SK-N-SH (cell line): ENCODE results near the gene NEMP2. TPM values are rescaled to one million over a fixed set of nuclear protein-coding genes. Genes with fewer than 3 reads are reported as not detected.

ENCODE experiments used
- CTCF ChIA-PET: fragments of 300-600, 350-600 bp; formaldehyde crosslinking; extraction: SDS; loops from one replicate; lab custom pipeline; 2021; lab: Yijun Ruan, JAX
- POLR2A ChIA-PET: fragments of 350-600 bp; sonication (Branson Sonifier 250); formaldehyde crosslinking; extraction: SDS; loops from one replicate; lab custom pipeline; 2020; ENCODE audit warnings: antibody characterized with exemption, inconsistent platforms; lab: Yijun Ruan, JAX
- DNase-seq: peaks from one replicate; pipeline ENCODE4 v3.0.0; 2012
- H2AFZ ChIP-seq: fragments of 200-600 bp; sonication (generic); 2 replicates; pipeline ENCODE4 v1.8.1; 2016; ENCODE audit warnings: antibody characterized with exemption, mild to moderate bottlenecking, low read depth
- H3F3A ChIP-seq: fragments of 200-600 bp; sonication (generic); replicated peaks from 2 replicates; pipeline ENCODE3; 2016; ENCODE audit warnings: antibody characterized with exemption, mild to moderate bottlenecking; ENCODE audit not compliant: insufficient read depth
- H3K27ac ChIP-seq, 2 experiments: fragments of 200-500 bp in 1 of 2; fragments of 200-600 bp in 1 of 2; sonication (Bioruptor generic) in 1 of 2; sonication (generic), shearing (Covaris generic) in 1 of 2; 2 replicates each; pipeline versions ENCODE4 v1.5.1 to v1.6.1; 2014 to 2016; ENCODE audit warnings: low read depth in 2 of 2, inconsistent platforms in 1 of 2, low read length in 1 of 2, mild to moderate bottlenecking in 1 of 2, mixed read lengths in 1 of 2
- H3K27me3 ChIP-seq: fragments of 200-600 bp; sonication (generic), shearing (Covaris generic); 2 replicates; pipeline ENCODE4 v1.6.1; 2016; ENCODE audit warnings: mixed run types; ENCODE audit not compliant: insufficient read depth
- H3K36me3 ChIP-seq, 2 experiments: fragments of 200-500 bp in 1 of 2; fragments of 200-600 bp in 1 of 2; sonication (Bioruptor generic) in 1 of 2; sonication (generic) in 1 of 2; replicated peaks in 1 of 2; 2 replicates each; pipeline versions ENCODE3 to v1.5.1; 2014 to 2016; ENCODE audit warnings: low read length in 1 of 2, mild to moderate bottlenecking in 1 of 2; ENCODE audit not compliant: insufficient read depth in 2 of 2, control insufficient read depth in 1 of 2
- H3K4me1 ChIP-seq, 2 experiments: fragments of 200-500 bp in 1 of 2; fragments of 200-600 bp in 1 of 2; sonication (Bioruptor generic) in 1 of 2; sonication (generic), shearing (Covaris generic) in 1 of 2; 2 replicates each; pipeline versions ENCODE4 v1.5.1 to v1.6.1; 2014 to 2016; ENCODE audit warnings: low read depth in 1 of 2, low read length in 1 of 2, mixed run types in 1 of 2; ENCODE audit not compliant: insufficient read depth in 2 of 2, control insufficient read depth in 1 of 2
- H3K4me2 ChIP-seq: fragments of 200-600 bp; sonication (generic), shearing (Covaris generic); 2 replicates; pipeline ENCODE4 v1.6.1; 2017; ENCODE audit warnings: mixed run types
- H3K4me3 ChIP-seq, 2 experiments: fragments of 200-500 bp in 1 of 2; fragments of 200-600 bp in 1 of 2; sonication (Bioruptor generic) in 1 of 2; sonication (generic), shearing (Covaris generic) in 1 of 2; 2 replicates each; pipeline versions ENCODE4 v1.5.1 to v1.8.1; 2014 to 2016; ENCODE audit warnings: low read depth in 2 of 2, inconsistent platforms in 1 of 2, low read length in 1 of 2, mild to moderate bottlenecking in 1 of 2, mixed read lengths in 1 of 2, moderate library complexity in 1 of 2
- H3K79me2 ChIP-seq: fragments of 200-600 bp; sonication (generic); 2 replicates; pipeline ENCODE4 v1.8.1; 2017; ENCODE audit warnings: mild to moderate bottlenecking; ENCODE audit not compliant: insufficient read depth
- H3K9ac ChIP-seq: fragments of 200-600 bp; sonication (generic); 2 replicates; pipeline ENCODE4 v1.6.1; 2017; ENCODE audit warnings: mixed run types
- H3K9me2 ChIP-seq: fragments of 200-600 bp; sonication (generic); 2 replicates; pipeline ENCODE4 v1.6.1; 2017; ENCODE audit warnings: mixed run types
- H3K9me3 ChIP-seq: fragments of 200-600 bp; sonication (generic); 2 replicates; pipeline ENCODE4 v1.6.1; 2017; ENCODE audit warnings: mixed run types, mild to moderate bottlenecking, moderate library complexity
- H4K20me1 ChIP-seq: fragments of 200-600 bp; sonication (generic); 2 replicates; pipeline ENCODE4 v1.6.1; 2017; ENCODE audit warnings: mild to moderate bottlenecking, mixed run types; ENCODE audit not compliant: insufficient read depth
- CHD2 ChIP-seq: fragments of 150-350 bp; IDR thresholded peaks from 2 replicates; pipeline ENCODE4 v1.6.1; 2018; ENCODE audit warnings: low read length; ENCODE audit not compliant: partially characterized antibody
- CTCF ChIP-seq: fragments of 200-600 bp; sonication (generic); IDR thresholded peaks from 2 replicates; pipeline ENCODE4 v1.6.1; 2017; ENCODE audit warnings: antibody characterized with exemption, mild to moderate bottlenecking, moderate library complexity
- ELF1 ChIP-seq: IDR thresholded peaks from 2 replicates; pipeline ENCODE4 v1.4.0; 2012
- FOXJ3 ChIP-seq: sonication (generic); formaldehyde crosslinking; IDR thresholded peaks from 2 replicates; pipeline ENCODE4 v1.5.1; 2020; ENCODE audit warnings: mild to moderate bottlenecking, missing genetic modification reagents
- JUND ChIP-seq: IDR thresholded peaks from 2 replicates; pipeline ENCODE4 v1.4.0; 2012
- MAX ChIP-seq: IDR thresholded peaks from 2 replicates; pipeline ENCODE4 v1.4.0; 2012; ENCODE audit warnings: low read depth
- MEF2A ChIP-seq: IDR thresholded peaks from 2 replicates; pipeline ENCODE4 v1.4.0; 2012; ENCODE audit warnings: low read depth, borderline replicate concordance
- PBX3 ChIP-seq: IDR thresholded peaks from 2 replicates; pipeline ENCODE4; 2012
- POLR2AphosphoS5 ChIP-seq: IDR thresholded peaks from 2 replicates; pipeline ENCODE4 v1.6.1; 2012; ENCODE audit warnings: low read depth, low read length
- RAD21 ChIP-seq: IDR thresholded peaks from 2 replicates; pipeline ENCODE4 v1.6.1; 2012; ENCODE audit warnings: mild to moderate bottlenecking, low read length
- RCOR1 ChIP-seq: fragments of 150-350 bp; IDR thresholded peaks from 2 replicates; pipeline ENCODE4 v1.6.1; 2017; ENCODE audit warnings: antibody characterized with exemption, low read length
- RXRA ChIP-seq: IDR thresholded peaks from 2 replicates; pipeline ENCODE4 v1.4.0; 2012; ENCODE audit warnings: low read depth, mild to moderate bottlenecking, borderline replicate concordance
- SMC3 ChIP-seq: IDR thresholded peaks from 2 replicates; pipeline ENCODE4 v1.6.1; 2012; ENCODE audit warnings: low read depth, low read length, improper control_type of control experiment
- TAF1 ChIP-seq: IDR thresholded peaks from 2 replicates; pipeline ENCODE4 v1.6.1; 2012; ENCODE audit warnings: low read depth, mild to moderate bottlenecking, low read length, moderate library complexity, borderline replicate concordance
- TCF12 ChIP-seq: IDR thresholded peaks from 2 replicates; pipeline ENCODE4 v1.4.0; 2012
- TEAD4 ChIP-seq: IDR thresholded peaks from 2 replicates; pipeline ENCODE4 v1.4.0; 2012; ENCODE audit warnings: mild to moderate bottlenecking, borderline replicate concordance; ENCODE audit not compliant: insufficient read depth
- USF1 ChIP-seq: IDR thresholded peaks from 2 replicates; pipeline ENCODE4 v1.4.0; 2012; ENCODE audit warnings: low read depth, borderline replicate concordance
- ZBTB33 ChIP-seq: IDR thresholded peaks from 2 replicates; pipeline ENCODE4 v1.4.0; 2012; ENCODE audit warnings: low read depth, borderline replicate concordance
- WGBS: methylation state at CpG from one replicate; pipeline ENCODE4 v1.1.6; 2017; ENCODE audit warnings: low lambda C conversion rate; 5-methylcytosine and 5-hydroxymethylcytosine counted together
- polyA plus RNA-seq, 3 experiments: library from polyadenylated mRNA; depleted of rRNA; stranded (reverse); fragments of >200 nt; gene quantifications; 2 replicates each; pipeline ENCODE4 v1.2.3, GENCODE V29; 2012

Gene NEMP2
- polyA plus RNA-seq, 1 of the 3 experiments (the other 2 are of a cell fraction): 2.0 TPM

GRCh38 chr2:190532581-190532980, 1.9 kb downstream of the NEMP2 start:
- H3K27ac ChIP-seq: no peak overlapping the region
- H3K9ac ChIP-seq: no peak overlapping the region
- H3K79me2 ChIP-seq: no peaks in the 10 kb centered on the region
- H2AFZ ChIP-seq: no peak overlapping the region
- no peak for DNase-seq
- CTCF ChIA-PET: interaction anchor here (1.1 kb wide), 1 partner anchor 443 kb away, joined by 4 read pairs; no protein-coding TSS in a partner anchor
- H3K9me3 ChIP-seq: no peaks in the 10 kb centered on the region
- peaks cover 4 to 7% of the 10 kb centered on the region in 2 experiments; a peak in 3 of 4 replicates for H3K4me1 ChIP-seq
- no peaks in the 10 kb centered on the region for H3K36me3 ChIP-seq
- WGBS: 98% methylated on average over 4 of the region's 4 CpGs
- H4K20me1 ChIP-seq: no peaks in the 10 kb centered on the region
- no peak overlapping the region for H3K4me3 ChIP-seq
- H3K9me2 ChIP-seq: no peaks in the 10 kb centered on the region
- POLR2A ChIA-PET: no interaction called here
- H3K27me3 ChIP-seq: no peaks in the 10 kb centered on the region
- H3F3A ChIP-seq: peaks cover 5% of the 10 kb centered on the region
- no peak overlapping the region for H3K4me2 ChIP-seq
- no peak for TF ChIP-seq RCOR1
- no peak for TF ChIP-seq RXRA
- no peak for TF ChIP-seq FOXJ3
- TF ChIP-seq MEF2A: no peak
- no peak for TF ChIP-seq SMC3
- no peak for TF ChIP-seq TAF1
- TF ChIP-seq PBX3: no peak
- TF ChIP-seq TCF12: no peak
- TF ChIP-seq MAX: no peak
- TF ChIP-seq USF1: no peak
- TF ChIP-seq CHD2: no peak
- no peak for TF ChIP-seq POLR2AphosphoS5
- no peak for TF ChIP-seq TEAD4

- Histone ChIP-seq H2AFZ (no peak overlapping the region), H3K27ac (no peak overlapping the region), H3K9ac (no peak overlapping the region), H3K36me3 (no peaks in the 10 kb centered on the region), H3K4me1 (peaks cover 4 to 6% of the 10 kb centered on the region in 2 experiments; a peak in 3 of 4 replicates), H3K27me3 (no peaks in the 10 kb centered on the region), H3K4me3 (no peak overlapping the region), H3K9me2 (no peaks in the 10 kb centered on the region), H3K79me2 (no peaks in the 10 kb centered on the region), H3K9me3 (no peaks in the 10 kb centered on the region), H3F3A (peaks cover 5% of the 10 kb centered on the region), H4K20me1 (no peaks in the 10 kb centered on the region), H3K4me2 (no peak overlapping the region)
- TF ChIP-seq RAD21 (no peak), SMC3 (no peak), FOXJ3 (no peak), JUND (no peak), CTCF (no peak), ZBTB33 (no peak), RXRA (no peak), TCF12 (no peak), ELF1 (no peak)
- POLR2A ChIA-PET: no interaction called here
- no peak for DNase-seq
- CTCF ChIA-PET: interaction anchor here (1.1 to 1.2 kb wide), 3 partner anchors 20 to 768 kb away, joined by 3 read pairs; partner anchors contain the start of gene OSGEPL1
- WGBS: 87% methylated on average over 6 of the region's 6 CpGs
Observed at GRCh38 chr2:190530248-190530900, 4.1 kb downstream of the NEMP2 start.
